T-helper 17 cell (primary cell): ENCODE results near the gene OBSCN. TPM values are rescaled to one million over a fixed set of nuclear protein-coding genes. Genes with fewer than 3 reads are reported as not detected.

Experiments
- ATAC-seq: fragments of 150-1000 bp; cut with Tn5 transposase; 2 replicates; pipeline ENCODE4 v1.10.0; 2021; ENCODE audit warnings: mild to moderate bottlenecking, moderate library complexity
- DNase-seq, 3 donors: peaks; one replicate each; pipeline versions ENCODE4 v3.0.0 to v3.0.0-alpha.2; 2020 to 2021
- H3K9me3 ChIP-seq: one replicate; pipeline ENCODE4 v1.7.0; 2013; ENCODE audit warnings: low read length, mild to moderate bottlenecking; ENCODE audit not compliant: control insufficient read depth, poor library complexity, severe bottlenecking
- H3K27ac Mint-ChIP-seq: one replicate; pipeline ENCODE4 v1.8.0; 2022; ENCODE audit warnings: mild to moderate bottlenecking, moderate library complexity, mixed read lengths
- H3K27me3 Mint-ChIP-seq: one replicate; pipeline ENCODE4 v1.8.0; 2022; ENCODE audit warnings: mixed read lengths
- H3K36me3 Mint-ChIP-seq: one replicate; pipeline ENCODE4 v1.8.0; 2022; ENCODE audit warnings: low read depth, mixed read lengths
- H3K4me1 Mint-ChIP-seq: one replicate; pipeline ENCODE4 v1.8.0; 2022; ENCODE audit warnings: mild to moderate bottlenecking, mixed read lengths
- H3K4me3 Mint-ChIP-seq: one replicate; pipeline ENCODE4 v1.8.0; 2022; ENCODE audit warnings: mild to moderate bottlenecking, moderate library complexity, mixed read lengths
- total RNA-seq, 4 donors: library from RNA in 2 of 4; stranded (reverse) in 2 of 4; gene quantifications; one replicate each; pipeline ENCODE4 v1.2.3 and lab custom pipeline; 2022 to 2026

Gene OBSCN
- total RNA-seq, 2 donors from 2014 or later: 23.1 to 34.2 TPM

DNA sequence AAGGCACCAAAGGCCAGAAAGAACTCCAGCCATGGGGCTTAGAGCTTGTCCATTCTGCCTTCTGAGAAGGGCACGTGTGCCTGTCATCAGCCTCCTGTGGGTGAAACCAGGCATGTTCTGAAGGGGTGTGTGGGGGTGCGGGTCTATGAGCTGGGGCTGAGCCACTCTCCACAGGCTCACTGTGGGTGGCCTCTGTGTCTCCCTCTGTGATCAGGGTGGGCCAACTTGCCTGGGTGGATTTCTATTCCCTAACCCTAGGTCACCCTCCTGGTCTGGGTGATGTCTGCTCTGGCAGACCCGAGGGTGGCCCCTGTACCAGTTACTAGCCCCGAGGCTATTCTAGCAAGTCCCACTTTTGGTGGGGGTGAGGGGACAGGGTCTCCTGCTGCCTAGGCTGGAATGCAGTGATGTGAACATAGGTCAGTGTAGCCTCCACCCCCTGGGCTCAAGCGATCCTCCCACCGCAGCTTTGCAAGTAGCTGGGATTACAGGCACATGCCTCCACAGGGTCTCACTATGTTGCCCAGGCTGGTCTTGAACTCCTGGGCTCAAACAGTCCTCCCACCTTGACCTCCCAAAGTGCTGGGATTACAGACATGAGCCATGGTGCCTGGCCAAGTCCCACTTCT is 104.4 kb downstream of the OBSCN start:
- Mint-ChIP-seq H3K27ac (no peak overlapping the region), H3K4me3 (no peak overlapping the region), H3K36me3 (no peaks in the 10 kb centered on the region), H3K4me1 (no peaks in the 10 kb centered on the region), H3K27me3 (no peaks in the 10 kb centered on the region)
- H3K9me3 ChIP-seq: no peaks in the 10 kb centered on the region
- no peak for DNase-seq
- no peak for ATAC-seq

DNA sequence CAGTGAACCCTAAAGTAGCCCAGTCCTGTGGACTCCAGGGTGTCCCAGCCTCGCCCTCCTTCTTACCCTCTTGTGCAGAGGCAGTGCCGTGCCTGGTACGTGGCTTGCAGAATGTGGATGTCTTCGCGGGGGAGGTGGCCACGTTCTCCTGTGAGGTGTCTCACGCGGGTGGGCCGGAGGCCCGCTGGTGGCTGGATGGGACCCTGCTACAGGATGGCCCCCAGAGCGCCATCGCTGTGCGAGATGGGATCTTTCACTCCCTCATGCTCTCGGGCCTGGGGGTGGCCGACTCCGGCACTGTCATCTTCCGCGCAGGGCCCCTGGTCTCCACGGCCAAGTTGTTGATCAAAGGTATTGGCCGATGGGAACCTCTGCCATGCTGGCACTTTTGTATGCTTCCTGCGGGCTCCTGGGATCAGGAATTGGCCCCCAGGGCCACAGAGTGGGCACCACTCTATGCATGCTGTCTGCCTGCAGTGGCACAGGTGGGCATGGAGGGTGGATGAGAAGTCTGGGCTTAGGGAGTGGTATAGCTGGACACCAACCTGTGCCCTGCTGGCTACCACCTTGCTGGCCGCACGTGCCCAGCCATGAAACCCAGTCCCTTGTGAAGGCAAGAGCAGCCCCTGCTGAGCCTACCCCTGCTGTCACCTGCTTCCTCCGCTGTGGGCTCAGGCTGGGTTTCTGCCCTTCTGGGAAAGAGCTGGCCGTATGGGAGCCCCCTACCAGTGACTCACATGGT is 105.9 kb downstream of the OBSCN start:
- H3K36me3 Mint-ChIP-seq: no peaks in the 10 kb centered on the region

DNA sequence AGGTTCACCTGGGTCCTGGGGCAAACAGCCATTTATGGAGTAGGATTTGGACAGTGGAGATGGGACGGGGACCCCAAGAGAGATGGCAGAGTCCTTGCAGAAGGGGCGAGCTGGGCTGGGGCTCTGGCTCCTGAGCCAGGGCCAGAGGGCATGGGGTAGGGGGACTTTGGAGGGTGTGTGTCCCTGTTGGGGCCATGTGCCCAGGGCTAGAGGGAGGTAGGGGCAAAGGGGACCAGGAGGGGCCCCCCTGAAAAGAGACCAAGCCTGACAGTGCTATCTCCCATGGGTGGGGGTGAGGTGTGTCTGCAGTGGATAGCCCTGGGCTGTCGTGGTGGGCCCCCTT is 106.4 kb downstream of the OBSCN start:
- Mint-ChIP-seq H3K4me3 (no peak overlapping the region), H3K4me1 (no peaks in the 10 kb centered on the region), H3K27ac (no peak overlapping the region), H3K36me3 (no peaks in the 10 kb centered on the region), H3K27me3 (no peaks in the 10 kb centered on the region)
- H3K9me3 ChIP-seq: no peaks in the 10 kb centered on the region
- ATAC-seq (no peak), DNase-seq (no peak)

More for the DNA sequence above, 105.9 kb downstream of the OBSCN start:
- no peaks in the 10 kb centered on the region for H3K4me1 Mint-ChIP-seq
- DNase-seq: peak in 1 of 3 donors; percentile 7
- H3K27ac Mint-ChIP-seq: no peak overlapping the region
- H3K9me3 ChIP-seq: no peaks in the 10 kb centered on the region
- no peaks in the 10 kb centered on the region for H3K27me3 Mint-ChIP-seq
- no peak overlapping the region for H3K4me3 Mint-ChIP-seq
- no peak for ATAC-seq

DNA sequence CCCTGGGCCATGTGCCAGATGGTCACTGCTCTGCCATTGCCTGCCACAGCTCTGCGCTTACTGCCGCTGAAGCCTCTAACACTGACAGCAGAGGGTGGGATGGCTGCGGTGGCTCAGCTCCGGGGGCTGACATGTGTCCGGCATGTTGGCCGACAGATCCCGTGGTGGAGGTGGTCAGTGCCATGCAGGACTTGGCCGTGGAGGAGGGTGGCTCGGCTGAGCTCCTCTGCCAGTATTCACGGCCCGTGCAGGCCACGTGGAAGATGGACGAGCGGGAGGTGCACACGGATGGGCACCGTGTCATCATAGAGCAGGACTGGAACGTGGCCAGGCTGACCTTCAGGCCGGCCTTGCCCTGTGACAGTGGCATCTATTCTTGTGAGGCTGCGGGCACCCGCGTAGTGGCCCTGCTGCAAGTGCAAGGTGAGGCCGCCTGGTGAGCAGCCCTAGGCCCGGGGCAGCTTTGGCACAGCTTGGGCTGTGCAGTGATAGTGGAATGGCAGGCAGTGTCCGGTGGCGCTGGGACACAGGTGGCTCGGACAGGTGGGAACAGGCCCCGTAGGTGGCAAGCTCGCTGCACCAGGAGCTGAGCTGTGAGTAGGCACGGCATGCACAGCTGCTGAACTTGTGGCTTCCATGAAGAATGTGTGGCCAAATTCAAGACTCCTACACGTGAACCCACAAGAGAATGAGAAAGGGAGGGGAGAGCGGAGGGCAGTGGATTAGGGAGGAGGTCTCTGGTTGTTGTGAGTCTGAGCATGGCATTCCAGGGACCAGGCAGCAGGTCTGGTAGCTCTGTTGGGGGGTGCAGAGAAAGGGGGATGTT is 107.0 kb downstream of the OBSCN start:
- H3K4me1 Mint-ChIP-seq: no peaks in the 10 kb centered on the region
- ATAC-seq: no peak
- no peak overlapping the region for H3K27ac Mint-ChIP-seq
- peak in 1 of 3 donors; percentile 4 for DNase-seq
- no peaks in the 10 kb centered on the region for H3K27me3 Mint-ChIP-seq
- H3K9me3 ChIP-seq: no peaks in the 10 kb centered on the region
- no peak overlapping the region for H3K4me3 Mint-ChIP-seq
- H3K36me3 Mint-ChIP-seq: no peaks in the 10 kb centered on the region

DNA sequence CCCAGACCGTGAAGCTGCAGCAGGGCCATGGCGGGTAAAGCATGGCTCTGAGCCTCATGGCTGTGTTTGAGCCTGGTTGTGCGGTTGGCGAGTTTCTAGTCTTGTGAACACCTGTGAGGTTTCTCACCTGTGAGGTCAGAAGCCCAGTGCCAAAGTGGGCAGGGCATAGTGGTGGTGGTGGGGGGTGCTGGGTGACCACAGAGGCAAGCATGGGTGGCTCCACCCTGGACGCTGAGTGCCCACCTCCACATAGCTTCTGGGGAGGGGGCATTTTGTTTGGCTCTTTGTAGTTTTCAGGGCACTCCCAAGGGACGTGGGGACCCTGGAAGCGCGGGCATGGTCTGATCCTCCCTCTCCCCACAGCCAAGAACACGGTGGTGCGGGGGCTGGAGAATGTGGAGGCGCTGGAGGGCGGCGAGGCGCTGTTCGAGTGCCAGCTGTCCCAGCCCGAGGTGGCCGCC is 107.7 kb downstream of the OBSCN start:
- no peak overlapping the region for H3K27ac Mint-ChIP-seq
- H3K4me3 Mint-ChIP-seq: no peak overlapping the region
- DNase-seq (peak in 1 of 3 donors; percentile 7), ATAC-seq (no peak)
- H3K9me3 ChIP-seq: no peaks in the 10 kb centered on the region
- no peaks in the 10 kb centered on the region for H3K36me3 Mint-ChIP-seq
- no peaks in the 10 kb centered on the region for H3K4me1 Mint-ChIP-seq
- H3K27me3 Mint-ChIP-seq: no peaks in the 10 kb centered on the region

DNA sequence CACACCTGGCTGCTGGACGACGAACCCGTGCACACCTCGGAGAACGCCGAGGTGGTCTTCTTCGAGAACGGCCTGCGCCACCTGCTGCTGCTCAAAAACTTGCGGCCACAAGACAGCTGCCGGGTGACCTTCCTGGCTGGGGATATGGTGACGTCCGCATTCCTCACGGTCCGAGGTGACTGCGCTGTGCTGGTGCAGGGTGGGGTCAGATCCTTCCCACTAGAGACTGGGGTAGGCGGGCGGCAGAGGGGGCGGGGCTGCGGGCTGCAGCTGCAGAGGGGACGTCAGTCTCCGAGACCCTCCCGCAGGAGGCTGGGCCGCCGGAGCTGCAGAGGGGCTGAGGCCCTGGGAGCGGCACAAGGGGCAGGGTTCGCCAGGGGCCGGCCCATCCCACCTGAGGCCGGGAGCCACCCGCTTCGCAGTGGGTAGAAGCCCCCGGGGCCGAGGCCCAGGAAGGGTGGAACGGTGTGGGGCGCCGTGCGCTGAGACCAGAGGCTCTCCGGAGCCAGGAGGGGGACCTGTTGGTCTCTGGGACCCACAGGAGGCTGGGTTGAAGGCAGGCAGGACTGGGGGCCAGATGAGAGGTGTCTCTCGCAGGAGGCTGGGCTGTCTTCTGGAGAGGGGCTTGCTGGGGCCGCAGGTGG is 108.2 kb downstream of the OBSCN start:
- DNase-seq: peak in 2 of 3 donors; percentile 3 to 7
- ATAC-seq: no peak
- H3K27ac Mint-ChIP-seq: no peak overlapping the region
- no peaks in the 10 kb centered on the region for H3K36me3 Mint-ChIP-seq
- no peaks in the 10 kb centered on the region for H3K9me3 ChIP-seq
- H3K4me3 Mint-ChIP-seq: no peak overlapping the region
- H3K4me1 Mint-ChIP-seq: no peaks in the 10 kb centered on the region
- no peaks in the 10 kb centered on the region for H3K27me3 Mint-ChIP-seq

DNA sequence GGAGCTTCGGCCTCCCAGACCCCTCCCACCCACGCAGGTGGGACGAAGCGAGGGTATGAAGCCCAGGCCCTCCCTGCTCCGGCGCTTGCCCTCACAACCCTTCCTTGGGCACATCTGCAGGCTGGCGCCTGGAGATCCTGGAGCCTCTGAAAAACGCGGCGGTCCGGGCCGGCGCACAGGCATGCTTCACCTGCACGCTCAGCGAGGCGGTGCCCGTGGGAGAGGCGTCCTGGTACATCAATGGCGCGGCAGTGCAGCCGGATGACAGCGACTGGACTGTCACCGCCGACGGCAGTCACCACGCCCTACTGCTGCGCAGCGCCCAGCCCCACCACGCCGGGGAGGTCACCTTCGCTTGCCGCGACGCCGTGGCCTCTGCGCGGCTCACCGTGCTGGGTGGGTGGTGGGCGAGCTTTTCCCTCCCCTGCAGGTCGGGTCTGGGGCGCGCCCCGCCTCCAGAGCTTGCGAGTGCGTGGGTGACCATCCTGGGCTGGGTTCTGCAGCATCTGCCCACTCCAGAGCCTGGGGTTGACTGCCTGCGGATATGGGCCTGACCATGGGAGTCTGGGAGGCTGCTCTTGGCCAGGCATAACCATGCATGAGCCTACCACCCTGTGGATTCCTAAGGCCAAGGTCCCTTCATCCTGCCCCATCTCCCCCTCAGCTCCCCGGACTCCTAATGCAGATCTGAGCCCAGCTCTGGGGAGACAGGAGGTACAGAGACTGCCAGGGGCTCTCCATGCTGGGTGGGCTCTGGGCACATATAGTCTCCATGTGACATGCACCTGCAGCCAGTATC is 108.9 kb downstream of the OBSCN start:
- Mint-ChIP-seq H3K27me3 (no peaks in the 10 kb centered on the region), H3K27ac (no peak overlapping the region)

DNA sequence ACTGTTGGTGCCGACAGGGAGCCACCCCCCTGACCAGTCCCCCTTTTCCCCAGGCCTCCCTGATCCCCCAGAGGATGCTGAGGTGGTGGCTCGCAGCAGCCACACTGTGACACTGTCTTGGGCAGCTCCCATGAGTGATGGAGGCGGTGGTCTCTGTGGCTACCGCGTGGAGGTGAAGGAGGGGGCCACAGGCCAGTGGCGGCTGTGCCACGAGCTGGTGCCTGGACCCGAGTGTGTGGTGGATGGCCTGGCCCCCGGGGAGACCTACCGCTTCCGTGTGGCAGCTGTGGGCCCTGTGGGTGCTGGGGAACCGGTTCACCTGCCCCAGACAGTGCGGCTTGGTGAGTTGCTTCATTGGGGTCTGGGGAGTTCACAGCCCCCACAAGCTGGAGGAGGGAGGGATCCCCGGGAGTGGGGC is 109.6 kb downstream of the OBSCN start:
- peak in 2 of 3 donors; percentile 5 to 6 for DNase-seq
- no peaks in the 10 kb centered on the region for H3K9me3 ChIP-seq
- H3K36me3 Mint-ChIP-seq: no peaks in the 10 kb centered on the region
- H3K27me3 Mint-ChIP-seq: no peaks in the 10 kb centered on the region
- no peak overlapping the region for H3K27ac Mint-ChIP-seq
- H3K4me3 Mint-ChIP-seq: no peak overlapping the region
- no peak for ATAC-seq
- no peaks in the 10 kb centered on the region for H3K4me1 Mint-ChIP-seq

More for the DNA sequence above, 108.9 kb downstream of the OBSCN start:
- H3K9me3 ChIP-seq: no peaks in the 10 kb centered on the region
- Mint-ChIP-seq H3K4me1 (no peaks in the 10 kb centered on the region), H3K36me3 (no peaks in the 10 kb centered on the region), H3K4me3 (no peak overlapping the region)
- ATAC-seq (no peak), DNase-seq (peak in 2 of 3 donors; percentile 7 to 8)

DNA sequence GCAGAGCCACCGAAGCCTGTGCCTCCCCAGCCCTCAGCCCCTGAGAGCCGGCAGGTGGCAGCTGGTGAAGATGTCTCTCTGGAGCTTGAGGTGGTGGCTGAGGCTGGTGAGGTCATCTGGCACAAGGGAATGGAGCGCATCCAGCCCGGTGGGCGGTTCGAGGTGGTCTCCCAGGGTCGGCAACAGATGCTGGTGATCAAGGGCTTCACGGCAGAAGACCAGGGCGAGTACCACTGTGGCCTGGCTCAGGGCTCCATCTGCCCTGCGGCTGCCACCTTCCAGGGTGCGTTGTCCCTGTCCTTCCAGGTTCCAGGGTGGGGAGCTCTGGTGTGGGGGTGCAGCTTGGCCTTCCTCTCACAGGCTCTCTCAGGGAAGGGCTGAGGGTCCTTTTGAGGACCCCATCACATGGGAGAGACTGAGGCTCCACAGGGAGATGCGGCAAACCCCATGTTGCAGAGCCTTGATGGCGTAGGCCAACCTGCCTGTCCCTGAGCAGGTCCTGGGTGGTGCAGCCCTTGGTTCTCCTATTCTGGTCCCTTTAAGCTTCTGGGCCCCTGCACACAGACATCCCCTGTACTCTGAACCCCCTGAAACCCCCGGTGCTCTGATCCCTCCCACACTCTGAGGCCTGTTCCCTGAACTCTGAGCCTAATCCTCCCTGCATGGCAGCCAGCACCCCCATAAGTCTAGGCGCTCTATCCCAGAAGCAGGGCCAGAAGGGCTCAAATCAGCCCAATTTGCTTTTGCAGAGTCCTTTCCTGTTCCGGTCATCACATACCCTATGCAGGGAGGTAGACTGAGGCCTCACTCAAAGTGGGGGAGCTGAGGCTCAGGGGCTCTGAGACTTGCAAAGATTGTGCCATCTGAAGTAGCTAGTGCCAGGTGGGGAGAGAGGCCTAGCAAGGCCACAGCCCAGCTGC is 110.3 kb downstream of the OBSCN start:
- H3K4me1 Mint-ChIP-seq: no peaks in the 10 kb centered on the region
- H3K9me3 ChIP-seq: no peaks in the 10 kb centered on the region
- H3K4me3 Mint-ChIP-seq: no peak overlapping the region
- ATAC-seq (no peak), DNase-seq (peak in 2 of 3 donors; percentile 1 to 6)
- H3K36me3 Mint-ChIP-seq: no peaks in the 10 kb centered on the region
- no peaks in the 10 kb centered on the region for H3K27me3 Mint-ChIP-seq
- H3K27ac Mint-ChIP-seq: no peak overlapping the region

DNA sequence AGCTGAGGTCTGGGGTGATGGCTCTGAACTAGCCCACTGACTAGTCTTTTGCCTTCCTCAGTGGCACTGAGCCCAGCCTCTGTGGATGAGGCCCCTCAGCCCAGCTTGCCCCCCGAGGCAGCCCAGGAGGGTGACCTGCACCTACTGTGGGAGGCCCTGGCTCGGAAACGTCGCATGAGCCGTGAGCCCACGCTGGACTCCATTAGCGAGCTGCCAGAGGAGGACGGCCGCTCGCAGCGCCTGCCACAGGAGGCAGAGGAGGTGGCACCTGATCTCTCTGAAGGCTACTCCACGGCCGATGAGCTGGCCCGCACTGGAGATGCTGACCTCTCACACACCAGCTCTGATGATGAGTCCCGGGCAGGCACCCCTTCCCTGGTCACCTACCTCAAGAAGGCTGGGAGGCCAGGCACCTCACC is 111.0 kb downstream of the OBSCN start:
- no peaks in the 10 kb centered on the region for H3K9me3 ChIP-seq
- no peaks in the 10 kb centered on the region for H3K27me3 Mint-ChIP-seq
- DNase-seq: peak; percentile 3 to 5 (median 5)
- no peak for ATAC-seq
- no peak overlapping the region for H3K4me3 Mint-ChIP-seq
- H3K27ac Mint-ChIP-seq: no peak overlapping the region
- no peaks in the 10 kb centered on the region for H3K36me3 Mint-ChIP-seq
- no peaks in the 10 kb centered on the region for H3K4me1 Mint-ChIP-seq

DNA sequence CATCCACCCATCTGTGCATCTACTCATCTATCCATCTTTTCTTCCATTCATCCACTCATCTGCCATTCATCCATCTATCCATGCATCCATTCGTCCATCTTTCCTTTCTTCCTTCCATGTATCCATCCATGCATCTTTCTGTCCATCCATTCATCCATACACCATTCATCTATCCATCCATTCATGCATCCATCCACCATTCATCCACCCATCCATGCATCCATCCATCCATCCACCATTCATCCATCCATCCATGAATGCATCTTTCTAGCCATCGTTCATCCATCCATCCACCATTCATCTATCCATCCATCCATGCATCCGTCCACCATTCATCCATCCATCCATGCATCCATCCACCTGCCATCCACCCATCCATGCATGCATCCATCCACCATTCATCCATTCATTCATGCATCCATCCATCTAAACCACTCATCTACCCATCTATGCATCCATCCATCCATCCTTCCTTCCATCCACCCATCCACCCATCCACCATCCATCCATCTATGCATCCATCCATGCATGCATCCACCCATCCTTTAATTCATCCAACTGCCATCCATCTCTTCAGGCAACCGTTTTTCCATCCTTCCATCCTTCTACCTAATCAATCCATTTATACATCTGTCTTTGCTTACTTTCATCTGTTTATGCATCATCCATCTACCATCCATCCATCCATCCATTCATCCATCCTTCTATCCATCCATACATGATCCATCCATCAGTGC is 111.7 kb downstream of the OBSCN start:
- H3K27me3 Mint-ChIP-seq: no peaks in the 10 kb centered on the region
- H3K9me3 ChIP-seq: no peaks in the 10 kb centered on the region
- ATAC-seq: no peak
- H3K4me1 Mint-ChIP-seq: no peaks in the 10 kb centered on the region
- H3K36me3 Mint-ChIP-seq: no peaks in the 10 kb centered on the region
- no peak overlapping the region for H3K27ac Mint-ChIP-seq
- H3K4me3 Mint-ChIP-seq: no peak overlapping the region
- no peak for DNase-seq
